Body of pancreas (tissue), 4 donors: ENCODE measurements around the gene CMIP. TPM values are rescaled to one million over a fixed set of nuclear protein-coding genes. Genes with fewer than 3 reads are reported as not detected.

Experiments
- ATAC-seq: fragments of 150-250 bp; one replicate; pipeline ENCODE4 v1.9.1; 2016
- DNase-seq, 4 donors: peaks; one replicate each; pipeline ENCODE4 v3.0.0-alpha.2; 2019
- H3K27ac ChIP-seq, 4 donors: fragments of 200-600 bp; sonication (generic); 1 replicate in 3 of 4; 2 replicates in 1 of 4; pipeline versions ENCODE4 v1.5.1 to v1.6.1; 2016 to 2019; ENCODE audit warnings: mild to moderate bottlenecking in 1 of 4, mixed read lengths in 1 of 4, moderate library complexity in 1 of 4
- H3K27me3 ChIP-seq, 2 donors: fragments of 200-600 bp; sonication (generic); one replicate each; pipeline ENCODE4 v1.6.0; 2016; ENCODE audit warnings: mild to moderate bottlenecking in 1 of 2
- H3K36me3 ChIP-seq, 2 donors: fragments of 200-600 bp; sonication (generic); replicated peaks in 1 of 2; 2 replicates each; pipeline ENCODE4 v1.5.1; 2016; ENCODE audit warnings: low read depth in 2 of 2; ENCODE audit not compliant: insufficient read depth in 1 of 2
- H3K4me1 ChIP-seq: fragments of 200-600 bp; sonication (generic); one replicate; pipeline ENCODE4 v1.6.0; 2016
- H3K4me3 ChIP-seq, 2 donors: fragments of 200-600 bp; sonication (generic); 1 replicate in 1 of 2; 2 replicates in 1 of 2; pipeline ENCODE4 v1.5.1; 2016 to 2019
- H3K9me3 ChIP-seq, 3 donors: fragments of 200-600 bp; sonication (generic); 1 replicate in 2 of 3; 2 replicates in 1 of 3; pipeline ENCODE4 v1.5.1; 2016
- CTCF ChIP-seq, 7 experiments: fragments of 450-650 bp in 4 of 7; fragments of 200-600 bp in 3 of 7; sonication (generic) in 3 of 7; IDR thresholded peaks; one replicate each; pipeline ENCODE4 v1.5.1; 2016 to 2019; ENCODE audit warnings: antibody characterized with exemption in 7 of 7
- POLR2A ChIP-seq, 3 donors: fragments of 450-650 bp; IDR thresholded peaks; one replicate each; pipeline ENCODE4 v1.6.1; 2016; ENCODE audit warnings: antibody characterized with exemption in 3 of 3, mild to moderate bottlenecking in 2 of 3
- WGBS, 2 donors: methylation state at CpG; one replicate each; pipeline ENCODE4 v1.1.5; 2017; 5-methylcytosine and 5-hydroxymethylcytosine counted together
- intact Hi-C: fragments of 100-400 bp; cut with DNase I; formaldehyde crosslinking; loops from one replicate; pipeline ENCODE4 v1.15.1; 2023
- total RNA-seq, 2 donors: library from RNA; depleted of rRNA; stranded (reverse); fragments of >200 nt; gene quantifications; one replicate each; pipeline ENCODE4 v1.1.0, GENCODE V29; 2016

The CMIP gene
- total RNA-seq, 2 donors from 2014 or later = 18.7 to 18.8 TPM

GRCh38 chr16:81657224-81657623 lies 212.6 kb downstream of the CMIP start:
- TF ChIP-seq POLR2A (IDR thresholded peaks at IDR 0.05) (no peak), CTCF (IDR thresholded peaks at IDR 0.05) (no peak)

GRCh38 chr16:81657781-81658180 lies 213.2 kb downstream of the CMIP start:
- Histone ChIP-seq H3K9me3 (no peaks in the 10 kb centered on the region), H3K4me3 (no peak overlapping the region), H3K4me1 (peaks cover 9% of the 10 kb centered on the region), H3K36me3 (peaks cover 0 to 2% of the 10 kb centered on the region in 2 donors), H3K27ac (no peak overlapping the region), H3K27me3 (no peaks in the 10 kb centered on the region)
- ATAC-seq = no peak
- no peak for DNase-seq
- intact Hi-C loops = no loop called here
- WGBS, 2 donors = 94 to 97% methylated on average over 13 of the region's 13 CpGs
- no peak for TF ChIP-seq POLR2A (IDR thresholded peaks at IDR 0.05)
- TF ChIP-seq CTCF (IDR thresholded peaks at IDR 0.05) = no peak

More at GRCh38 chr16:81657224-81657623, 212.6 kb downstream of the CMIP start:
- no peak overlapping the region for H3K4me3 ChIP-seq
- no peaks in the 10 kb centered on the region for H3K9me3 ChIP-seq
- DNase-seq (no peak), ATAC-seq (no peak)
- H3K27ac ChIP-seq = no peak overlapping the region
- no peaks in the 10 kb centered on the region for H3K27me3 ChIP-seq
- WGBS, 2 donors = 83 to 87% methylated on average over 8 of the region's 8 CpGs
- H3K4me1 ChIP-seq = peaks cover 9% of the 10 kb centered on the region
- intact Hi-C loops = no loop called here
- peaks cover 0 to 2% of the 10 kb centered on the region in 2 donors for H3K36me3 ChIP-seq

GRCh38 chr16:81658373-81658772 lies 213.8 kb downstream of the CMIP start:
- H3K36me3 ChIP-seq = peaks cover 0 to 2% of the 10 kb centered on the region in 2 donors
- no peak overlapping the region for H3K4me3 ChIP-seq
- no peak for TF ChIP-seq POLR2A (IDR thresholded peaks at IDR 0.05)
- TF ChIP-seq CTCF (IDR thresholded peaks at IDR 0.05) = no peak
- H3K27me3 ChIP-seq = no peaks in the 10 kb centered on the region
- intact Hi-C loops = no loop called here
- no peak for ATAC-seq
- DNase-seq = no peak
- H3K4me1 ChIP-seq = peaks cover 9% of the 10 kb centered on the region
- no peaks in the 10 kb centered on the region for H3K9me3 ChIP-seq
- H3K27ac ChIP-seq = no peak overlapping the region
- 88 to 97% methylated on average over 4 of the region's 4 CpGs for WGBS, 2 donors

GRCh38 chr16:81659249-81659648 lies 214.6 kb downstream of the CMIP start:
- intact Hi-C loops = no loop called here
- H3K4me3 ChIP-seq = no peak overlapping the region
- H3K27ac ChIP-seq = no peak overlapping the region
- H3K36me3 ChIP-seq = peaks cover 0 to 2% of the 10 kb centered on the region in 2 donors
- peaks cover 9% of the 10 kb centered on the region for H3K4me1 ChIP-seq
- DNase-seq (no peak), ATAC-seq (no peak)
- TF ChIP-seq POLR2A (IDR thresholded peaks at IDR 0.05) (no peak), CTCF (IDR thresholded peaks at IDR 0.05) (no peak)
- no peaks in the 10 kb centered on the region for H3K9me3 ChIP-seq
- H3K27me3 ChIP-seq = no peaks in the 10 kb centered on the region
- WGBS, 2 donors = 98 to 100% methylated on average over 2 of the region's 2 CpGs

- Histone ChIP-seq H3K9me3 (no peaks in the 10 kb centered on the region), H3K27ac (no peak overlapping the region), H3K27me3 (no peaks in the 10 kb centered on the region), H3K36me3 (peaks cover 0 to 2% of the 10 kb centered on the region in 2 donors), H3K4me1 (no peaks in the 10 kb centered on the region), H3K4me3 (no peak overlapping the region)
- DNase-seq (no peak), ATAC-seq (no peak)
- WGBS, 2 donors = 86 to 97% methylated on average over 6 to 14 of the region's 14 CpGs
- intact Hi-C loops = no loop called here
- no peak for TF ChIP-seq POLR2A (IDR thresholded peaks at IDR 0.05)
- no peak for TF ChIP-seq CTCF (IDR thresholded peaks at IDR 0.05)
Observed at GRCh38 chr16:81661082-81661481, 216.5 kb downstream of the CMIP start.
